Esophagus (tissue), 2 donors: ENCODE data around the gene TFCP2. TPM values are rescaled to one million over a fixed set of nuclear protein-coding genes. Genes with fewer than 3 reads are reported as not detected.

Experiments used
- H3K27ac ChIP-seq, 2 donors: one replicate each; pipeline ENCODE4 v1.5.1; 2013; ENCODE audit warnings: low read depth in 2 of 2, mild to moderate bottlenecking in 2 of 2, inconsistent platforms in 1 of 2, low read length in 1 of 2, moderate library complexity in 1 of 2
- H3K27me3 ChIP-seq, 2 donors: one replicate each; pipeline ENCODE4 v1.6.1; 2013; ENCODE audit warnings: low read length in 2 of 2, control low read depth in 1 of 2, mild to moderate bottlenecking in 1 of 2; ENCODE audit not compliant: insufficient read depth in 2 of 2, control insufficient read depth in 1 of 2
- H3K36me3 ChIP-seq, 2 donors: one replicate each; pipeline ENCODE4 v1.6.1; 2013; ENCODE audit warnings: low read length in 1 of 2; ENCODE audit not compliant: control insufficient read depth in 2 of 2, insufficient read depth in 2 of 2
- H3K4me1 ChIP-seq, 2 donors: one replicate each; pipeline ENCODE4 v1.6.1; 2013; ENCODE audit warnings: low read length in 1 of 2; ENCODE audit not compliant: control insufficient read depth in 2 of 2, insufficient read depth in 2 of 2
- H3K4me3 ChIP-seq, 2 donors: one replicate each; pipeline ENCODE4 v1.5.1; 2013; ENCODE audit warnings: low read length in 2 of 2, mild to moderate bottlenecking in 2 of 2, low read depth in 1 of 2, moderate library complexity in 1 of 2
- H3K9me3 ChIP-seq, 2 donors: one replicate each; pipeline ENCODE4 v1.6.1; 2013; ENCODE audit warnings: mild to moderate bottlenecking in 2 of 2, low read depth in 1 of 2, low read length in 1 of 2, moderate library complexity in 1 of 2; ENCODE audit not compliant: control insufficient read depth in 2 of 2, insufficient read depth in 1 of 2
- WGBS, 2 donors: extraction: QIAGEN DNeasy Blood & Tissue Kit; methylation state at CpG; one replicate each; pipeline ENCODE4 v1.1.7; 2013; 5-methylcytosine and 5-hydroxymethylcytosine counted together
- polyA plus RNA-seq, 2 donors: library from polyadenylated mRNA; stranded (reverse); fragments of 200-250 nt; gene quantifications; one replicate each; pipeline ENCODE4 v1.2.3, GENCODE V29; 2013
- donor health status: healthy with polysubstance abuse.
- donor health status: Bipolar disorder and iron deficiency.

TFCP2 gene
- polyA plus RNA-seq, 2 donors = 7.6 to 9.6 TPM

DNA sequence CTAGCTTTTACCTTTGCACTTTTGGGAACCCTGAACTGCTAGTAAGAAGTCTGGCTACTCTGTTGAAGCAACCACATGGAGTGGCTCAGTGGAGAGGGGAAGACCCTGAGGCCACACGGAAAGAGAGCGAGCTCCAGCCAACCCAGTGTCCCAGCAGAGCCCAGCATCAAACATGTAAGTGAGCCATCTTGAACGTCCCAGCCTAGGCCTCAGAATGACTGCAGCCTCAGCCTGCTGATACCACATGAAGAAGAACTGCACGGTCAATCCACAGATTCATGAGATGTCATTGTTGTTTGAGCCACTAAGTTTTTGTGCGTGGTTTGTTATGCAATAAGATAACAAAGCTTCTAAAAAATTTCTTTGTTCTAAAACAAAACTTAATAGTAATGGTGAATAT lies 40.2 kb downstream of the TFCP2 start:
- WGBS, 2 donors = 84 to 85% methylated on average over 5 of the region's 5 CpGs
- H3K4me3 ChIP-seq = no peak overlapping the region
- H3K27ac ChIP-seq = no peak overlapping the region
- no peaks in the 10 kb centered on the region for H3K9me3 ChIP-seq
- no peaks in the 10 kb centered on the region for H3K4me1 ChIP-seq
- H3K36me3 ChIP-seq = no peaks in the 10 kb centered on the region
- no peaks in the 10 kb centered on the region for H3K27me3 ChIP-seq

DNA sequence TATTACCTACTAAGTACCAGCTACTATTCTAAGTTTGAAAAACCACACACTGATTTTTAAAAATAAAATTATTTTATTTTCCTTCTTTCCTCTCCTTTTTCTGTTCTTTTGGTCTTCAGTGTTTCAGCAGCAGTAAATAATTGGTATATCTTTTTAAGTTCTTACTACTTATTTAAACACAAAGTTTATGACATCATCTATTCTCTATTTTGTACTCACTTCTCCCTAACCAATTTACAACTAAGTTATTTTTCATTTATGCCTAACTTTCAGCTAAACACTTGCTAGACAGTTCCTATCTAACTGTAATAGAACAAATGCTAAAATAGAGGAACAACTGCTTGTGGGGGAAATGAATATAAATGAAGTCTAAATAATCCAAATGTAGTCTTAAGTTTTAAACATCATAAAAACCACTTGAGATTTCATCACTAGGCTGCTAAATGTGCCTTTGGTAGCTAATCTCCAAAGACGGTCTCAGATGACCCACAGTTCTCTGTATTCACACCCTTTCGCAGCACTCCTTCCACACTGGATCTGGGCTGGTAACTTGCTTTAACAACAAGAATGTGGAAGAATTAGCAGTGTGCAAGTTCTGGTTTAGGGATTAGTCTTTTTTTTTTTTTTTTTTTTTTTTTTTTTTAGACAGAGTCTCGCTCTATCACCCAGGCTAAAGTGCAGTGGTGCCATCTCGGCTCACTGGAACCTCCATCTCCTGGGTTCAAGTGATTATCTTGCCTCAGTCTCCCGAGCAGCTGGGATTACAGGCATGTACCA lies 41.0 kb downstream of the TFCP2 start:
- no peaks in the 10 kb centered on the region for H3K27me3 ChIP-seq
- H3K4me3 ChIP-seq = no peak overlapping the region
- whole genome bisulfite sequencing, 2 donors = 87% methylated on average over 5 of the region's 5 CpGs
- H3K4me1 ChIP-seq = no peaks in the 10 kb centered on the region
- H3K27ac ChIP-seq = no peak overlapping the region
- H3K36me3 ChIP-seq = no peaks in the 10 kb centered on the region
- H3K9me3 ChIP-seq = no peaks in the 10 kb centered on the region

DNA sequence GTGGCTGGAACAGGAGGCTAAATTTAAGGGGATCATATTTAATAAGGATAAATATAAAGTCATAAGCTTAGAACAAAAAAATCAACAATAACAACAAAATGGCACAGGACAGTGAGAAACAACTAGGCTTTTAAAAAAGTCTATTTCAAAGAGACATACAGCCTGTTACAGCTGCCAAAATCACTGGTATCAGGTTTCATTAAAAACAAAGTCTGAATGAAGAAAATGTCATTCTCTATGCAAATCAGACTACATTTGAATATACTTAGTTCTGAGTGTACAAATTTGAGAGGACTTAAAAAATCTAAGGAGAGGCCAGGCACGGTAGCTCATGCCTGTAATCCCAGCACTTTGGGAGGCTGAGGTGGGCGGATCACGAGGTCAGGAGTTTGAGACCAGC lies 44.0 kb downstream of the TFCP2 start:
- Histone ChIP-seq H3K4me3 (no peak overlapping the region), H3K27ac (no peak overlapping the region), H3K36me3 (peaks cover 0 to 6% of the 10 kb centered on the region in 2 donors), H3K4me1 (no peaks in the 10 kb centered on the region), H3K27me3 (no peaks in the 10 kb centered on the region), H3K9me3 (no peaks in the 10 kb centered on the region)
- 79 to 80% methylated on average over 3 of the region's 3 CpGs for WGBS, 2 donors

DNA sequence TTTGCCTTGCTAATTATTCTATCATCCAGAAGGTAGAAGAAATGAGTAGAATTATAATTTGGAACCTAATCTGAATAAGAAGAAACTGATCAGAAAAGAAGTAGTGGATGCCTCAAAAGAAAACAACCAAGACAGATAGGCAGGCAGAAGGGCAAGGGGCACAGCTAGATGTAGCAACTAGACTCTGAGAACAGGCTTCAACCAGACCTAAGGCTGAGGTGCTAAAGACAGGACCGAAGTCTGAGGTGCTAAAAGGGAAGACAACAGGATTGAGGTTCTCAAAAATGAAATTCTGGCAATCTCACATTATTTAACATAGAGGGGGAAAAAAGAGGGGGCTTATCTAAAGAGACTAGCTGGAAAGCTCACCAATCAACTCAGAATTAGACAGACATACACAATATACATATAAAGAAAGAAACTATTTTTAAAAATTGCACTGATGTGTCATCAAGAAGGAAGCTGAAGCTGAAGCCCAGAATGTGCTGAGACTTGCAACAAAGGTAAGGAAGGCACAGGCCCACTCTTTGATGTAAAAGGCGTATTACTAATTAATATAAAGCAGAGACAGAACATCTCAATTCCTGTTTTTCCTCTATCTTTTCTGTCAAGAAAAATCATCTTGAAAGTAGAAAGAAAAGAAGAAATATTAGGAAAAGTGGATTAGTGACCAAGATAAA lies 45.7 kb downstream of the TFCP2 start:
- H3K4me1 ChIP-seq = no peaks in the 10 kb centered on the region
- 64 to 73% methylated on average over 2 of the region's 2 CpGs for WGBS, 2 donors

DNA sequence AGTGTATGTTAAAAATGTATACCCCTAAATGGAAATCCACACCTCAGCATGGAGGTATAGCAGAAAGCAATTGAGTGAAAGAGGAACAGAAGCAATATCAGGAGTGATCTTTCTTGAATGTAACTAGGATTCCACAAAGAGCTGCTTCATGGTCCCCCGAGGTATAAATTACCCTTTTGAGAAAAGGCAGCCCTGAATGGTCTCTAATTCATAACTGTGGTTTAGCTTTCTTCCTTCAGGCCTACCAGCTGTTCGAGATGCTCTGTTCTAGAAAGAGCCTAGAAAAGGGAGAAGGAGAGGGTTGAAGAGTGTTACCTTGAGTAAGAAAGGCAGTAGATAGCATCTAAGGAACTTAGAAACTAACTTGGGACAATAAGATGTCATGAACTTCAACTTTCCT lies 46.6 kb downstream of the TFCP2 start:
- no peaks in the 10 kb centered on the region for H3K4me1 ChIP-seq
- no peaks in the 10 kb centered on the region for H3K27me3 ChIP-seq
- no peak overlapping the region for H3K27ac ChIP-seq
- no peaks in the 10 kb centered on the region for H3K9me3 ChIP-seq
- 89 to 91% methylated on average over 2 of the region's 2 CpGs for WGBS, 2 donors
- H3K4me3 ChIP-seq = no peak overlapping the region
- peaks cover 0 to 6% of the 10 kb centered on the region in 2 donors for H3K36me3 ChIP-seq

More for the DNA sequence above, 45.7 kb downstream of the TFCP2 start:
- Histone ChIP-seq H3K27ac (no peak overlapping the region), H3K4me3 (no peak overlapping the region), H3K9me3 (no peaks in the 10 kb centered on the region), H3K27me3 (no peaks in the 10 kb centered on the region), H3K36me3 (peaks cover 0 to 6% of the 10 kb centered on the region in 2 donors)

DNA sequence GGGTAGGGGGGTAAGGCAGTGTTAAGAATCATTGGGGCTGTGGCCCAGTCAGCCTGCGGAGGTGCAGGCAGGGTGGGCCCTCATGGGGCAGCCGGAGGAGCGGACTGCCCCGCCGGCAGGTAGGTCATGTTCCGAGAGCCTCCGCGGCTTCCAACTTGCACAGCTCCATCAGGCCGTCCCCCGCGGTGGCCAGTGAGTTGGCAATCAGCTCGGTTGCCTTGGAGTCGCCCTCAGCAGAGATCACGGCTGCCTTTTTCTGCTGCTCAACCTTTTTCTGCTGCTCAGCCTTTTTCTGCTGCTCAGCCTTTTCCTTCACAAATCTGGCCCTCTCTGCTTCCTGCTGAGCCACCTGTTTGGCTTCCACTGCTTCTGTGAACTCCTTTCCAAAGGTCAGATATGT lies 48.4 kb downstream of the TFCP2 start:
- Histone ChIP-seq H3K27ac (no peak overlapping the region), H3K36me3 (peaks cover 0 to 6% of the 10 kb centered on the region in 2 donors), H3K4me1 (no peaks in the 10 kb centered on the region), H3K27me3 (no peaks in the 10 kb centered on the region), H3K4me3 (no peak overlapping the region), H3K9me3 (no peaks in the 10 kb centered on the region)
- WGBS, 2 donors = 95 to 97% methylated on average over 13 to 14 of the region's 14 CpGs

DNA sequence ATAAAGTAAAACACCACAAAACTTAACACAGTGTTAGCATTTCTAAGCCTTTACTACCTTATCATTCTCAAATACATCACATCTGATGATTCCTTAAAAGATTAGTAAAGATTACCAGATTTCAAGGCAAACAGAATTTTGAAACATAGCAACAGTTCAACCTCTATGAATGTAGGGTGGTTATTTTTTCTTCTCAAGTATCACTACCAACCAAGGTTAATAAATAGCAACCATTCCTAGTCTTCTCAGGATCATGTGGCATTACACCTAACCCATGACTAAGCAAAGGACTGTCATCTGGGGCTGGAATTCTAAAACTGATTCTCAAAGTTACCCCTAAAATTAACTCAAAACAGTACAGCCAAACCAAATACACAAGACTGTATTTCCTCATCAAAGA lies 50.1 kb downstream of the TFCP2 start:
- Histone ChIP-seq H3K27me3 (no peaks in the 10 kb centered on the region), H3K4me3 (no peak overlapping the region), H3K27ac (no peak overlapping the region), H3K4me1 (no peaks in the 10 kb centered on the region), H3K9me3 (no peaks in the 10 kb centered on the region), H3K36me3 (peaks cover 0 to 6% of the 10 kb centered on the region in 2 donors)

DNA sequence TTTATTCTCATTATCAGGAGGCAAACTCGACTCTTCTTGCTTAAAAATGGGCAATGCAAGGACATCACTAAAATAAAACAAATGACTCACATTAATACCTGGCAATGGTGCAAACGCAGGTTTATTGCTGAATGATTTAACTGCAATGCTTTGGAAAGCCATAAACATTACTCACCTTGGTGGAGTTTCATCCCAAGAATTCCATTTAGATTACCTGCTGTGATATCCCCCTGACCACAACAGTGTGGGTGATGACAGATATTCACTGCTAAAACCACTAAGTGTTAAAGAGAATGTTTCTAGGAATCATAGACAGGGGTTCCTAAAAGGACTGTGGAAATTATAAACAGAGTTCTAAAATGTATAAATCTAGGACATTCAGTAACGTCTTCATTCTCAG lies 54.2 kb downstream of the TFCP2 start:
- Histone ChIP-seq H3K27me3 (no peaks in the 10 kb centered on the region), H3K9me3 (no peaks in the 10 kb centered on the region), H3K27ac (no peak overlapping the region), H3K4me1 (no peaks in the 10 kb centered on the region), H3K4me3 (no peak overlapping the region), H3K36me3 (peaks cover 0 to 2% of the 10 kb centered on the region in 2 donors)
- WGBS, 2 donors = 76% methylated on average over 3 of the region's 3 CpGs

DNA sequence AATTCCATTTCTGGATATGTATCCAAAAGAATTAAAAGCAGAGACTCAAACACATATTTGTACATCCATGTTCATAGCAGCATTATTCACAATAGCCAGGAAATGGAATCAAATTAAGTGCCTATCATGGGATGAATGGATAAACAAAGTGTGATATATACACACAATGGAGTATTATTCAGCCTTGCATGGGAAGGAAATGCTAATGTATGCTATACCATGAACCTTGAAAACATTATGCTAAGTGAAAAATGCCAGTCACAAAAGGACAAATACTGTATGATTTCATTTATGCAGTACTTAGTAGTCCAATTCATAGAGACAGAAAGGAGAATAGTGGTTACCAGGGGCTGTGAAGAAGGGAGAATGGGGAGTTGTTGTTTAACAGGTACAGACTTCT lies 57.4 kb downstream of the TFCP2 start:
- no peak overlapping the region for H3K27ac ChIP-seq
- no peaks in the 10 kb centered on the region for H3K9me3 ChIP-seq
- no peaks in the 10 kb centered on the region for H3K27me3 ChIP-seq
- H3K36me3 ChIP-seq = peaks cover 2 to 3% of the 10 kb centered on the region in 2 donors
- no peaks in the 10 kb centered on the region for H3K4me1 ChIP-seq
- H3K4me3 ChIP-seq = no peak overlapping the region

DNA sequence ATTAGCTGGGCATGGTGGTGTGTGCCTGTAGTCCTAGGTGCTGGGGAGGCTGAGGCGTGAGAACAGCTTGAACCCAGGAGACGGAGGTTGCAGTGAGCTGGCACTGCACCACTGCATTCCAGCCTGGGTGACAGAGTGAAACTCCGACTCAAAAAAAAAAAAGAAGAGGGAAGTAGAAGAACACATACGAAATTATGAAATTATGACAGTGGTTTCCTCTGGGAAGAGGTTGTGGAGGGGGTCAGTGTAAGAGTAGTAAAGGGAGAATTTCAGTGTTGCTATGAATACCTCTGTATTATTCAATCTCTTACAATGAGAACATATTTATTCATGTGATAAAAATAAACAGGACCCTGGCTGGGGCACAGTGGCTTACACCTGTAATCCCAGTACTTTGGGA lies 64.8 kb downstream of the TFCP2 start:
- H3K27me3 ChIP-seq = no peaks in the 10 kb centered on the region
- WGBS, 2 donors = 84 to 90% methylated on average over 4 of the region's 4 CpGs
- no peaks in the 10 kb centered on the region for H3K9me3 ChIP-seq
- no peak overlapping the region for H3K27ac ChIP-seq
- peaks cover 0 to 3% of the 10 kb centered on the region in 2 donors for H3K36me3 ChIP-seq
- H3K4me1 ChIP-seq = no peaks in the 10 kb centered on the region
- H3K4me3 ChIP-seq = no peak overlapping the region
